Activated CD8-positive, alpha-beta memory T cell treated with anti-CD3 and anti-CD28 coated beads for 48 hours (primary cell): ENCODE measurements around the gene DHX32.
"Not testable (repeated sequence)": the region's sequence is repeated elsewhere in the genome, so short reads cannot be mapped to it uniquely, and the experiment has no call there.

Source experiments
- DNase-seq, 3 experiments: peaks; one replicate each; pipeline ENCODE4 v3.0.0-alpha.2; 2020; ENCODE audit warnings: low read depth in 2 of 3, low spot score in 2 of 3

Gene DHX32

GRCh38 chr10:125881192-125881591, at the start of gene DHX32:
Gene DHX32 (minus strand): TSS chr10:125881292. CDS start chr10:125880824, 468 bp downstream.
- no peak for DNase-seq

- no peak for DNase-seq
These were observed 48.5 kb upstream of the DHX32 start for GRCh38 chr10:125929618-125930017.

GRCh38 chr10:125928928-125929585, 48.0 kb upstream of the DHX32 start:
- DNase-seq, result no peak

- DNase-seq, result not testable (repeated sequence)
These were observed 46.2 kb upstream of the DHX32 start for GRCh38 chr10:125927265-125927664.

- DNase-seq, result no peak
These were observed 45.2 kb upstream of the DHX32 start for GRCh38 chr10:125926247-125926646.

GRCh38 chr10:125925262-125925834, 44.3 kb upstream of the DHX32 start:
- no peak for DNase-seq

GRCh38 chr10:125921643-125922306, 40.7 kb upstream of the DHX32 start:
- not testable (repeated sequence) for DNase-seq

GRCh38 chr10:125917704-125918361, 36.7 kb upstream of the DHX32 start:
- not testable (repeated sequence) for DNase-seq

- no peak for DNase-seq
These were observed 35.9 kb upstream of the DHX32 start for GRCh38 chr10:125916977-125917376.

- not testable (repeated sequence) for DNase-seq
These were observed 32.2 kb upstream of the DHX32 start for GRCh38 chr10:125913277-125913676.

- DNase-seq, result no peak
These were observed 30.9 kb upstream of the DHX32 start for GRCh38 chr10:125911990-125912389.

GRCh38 chr10:125911145-125911544, 30.1 kb upstream of the DHX32 start:
- DNase-seq, result no peak

- DNase-seq, result not testable (repeated sequence)
These were observed 28.4 kb upstream of the DHX32 start for GRCh38 chr10:125909491-125909890.

GRCh38 chr10:125908813-125909212, 27.7 kb upstream of the DHX32 start:
- DNase-seq, result not testable (repeated sequence)

GRCh38 chr10:125907598-125907997, 26.5 kb upstream of the DHX32 start:
- DNase-seq, result not testable (repeated sequence)

GRCh38 chr10:125905069-125905994, 24.2 kb upstream of the DHX32 start:
- DNase-seq, result not testable (repeated sequence)

GRCh38 chr10:125903135-125903640, 22.1 kb upstream of the DHX32 start:
- DNase-seq, result not testable (repeated sequence)

GRCh38 chr10:125900963-125901362, 19.9 kb upstream of the DHX32 start:
- DNase-seq, result not testable (repeated sequence)

- not testable (repeated sequence) for DNase-seq
These were observed 16.2 kb upstream of the DHX32 start for GRCh38 chr10:125897317-125897716.
